GM19372 (cell line): ENCODE results near the gene B4GALT1.
"Not testable (repeated sequence)": the region's sequence is repeated elsewhere in the genome, so short reads cannot be mapped to it uniquely, and the experiment has no call there.

Experiments used
- ATAC-seq: cut with Tn5 transposase; IDR thresholded peaks from one replicate; pipeline ENCODE4 v1.9.1; 2021; ENCODE audit warnings: mild to moderate bottlenecking, low read depth, moderate library complexity; ENCODE audit not compliant: unreplicated experiment

B4GALT1 gene

GRCh38 chr9:33106827-33107621 lies 60.1 kb downstream of the B4GALT1 start:
- ATAC-seq = no peak

GRCh38 chr9:33106372-33106771 lies 60.8 kb downstream of the B4GALT1 start:
- no peak for ATAC-seq

- no peak for ATAC-seq
Measured at GRCh38 chr9:33105959-33106358, 61.2 kb downstream of the B4GALT1 start.

GRCh38 chr9:33105504-33105903 lies 61.6 kb downstream of the B4GALT1 start:
- no peak for ATAC-seq

- no peak for ATAC-seq
Measured at GRCh38 chr9:33104401-33104800, 62.7 kb downstream of the B4GALT1 start.

- ATAC-seq = no peak
Measured at GRCh38 chr9:33103501-33104281, 63.4 kb downstream of the B4GALT1 start.

GRCh38 chr9:33102551-33103210 lies 64.5 kb downstream of the B4GALT1 start:
- ATAC-seq = no peak

GRCh38 chr9:33101104-33101951 lies 65.8 kb downstream of the B4GALT1 start:
- no peak for ATAC-seq

GRCh38 chr9:33099754-33100153 lies 67.4 kb downstream of the B4GALT1 start:
- ATAC-seq = no peak

- ATAC-seq = no peak
Measured at GRCh38 chr9:33097192-33097591, 69.9 kb downstream of the B4GALT1 start.

- ATAC-seq = no peak
Measured at GRCh38 chr9:33092634-33093033, 74.5 kb downstream of the B4GALT1 start.

- not testable (repeated sequence) for ATAC-seq
Measured at GRCh38 chr9:33085672-33086071, 81.5 kb downstream of the B4GALT1 start.

GRCh38 chr9:33082538-33083326 lies 84.4 kb downstream of the B4GALT1 start:
- ATAC-seq = no peak

GRCh38 chr9:33082128-33082527 lies 85.0 kb downstream of the B4GALT1 start:
- no peak for ATAC-seq

GRCh38 chr9:33081128-33081851 lies 85.8 kb downstream of the B4GALT1 start:
- ATAC-seq = no peak

- ATAC-seq = no peak
Measured at GRCh38 chr9:33080534-33080933, 86.6 kb downstream of the B4GALT1 start.

GRCh38 chr9:33076046-33077004 lies 90.8 kb downstream of the B4GALT1 start, which contains the start of gene SMU1:
Gene SMU1 (minus strand): TSS chr9:33076674. CDS start chr9:33076608, 66 bp downstream.
- ATAC-seq = peak; percentile 99

GRCh38 chr9:33068991-33069390 lies 98.1 kb downstream of the B4GALT1 start:
- no peak for ATAC-seq
